ENCODE results near the gene NBAS.
A peak's percentile ranks its signal among the peaks of the same experiment; 100 is the strongest.
"Not testable (repeated sequence)": the region's sequence is repeated elsewhere in the genome, so short reads cannot be mapped to it uniquely, and the experiment has no call there.

The NBAS gene

DNA sequence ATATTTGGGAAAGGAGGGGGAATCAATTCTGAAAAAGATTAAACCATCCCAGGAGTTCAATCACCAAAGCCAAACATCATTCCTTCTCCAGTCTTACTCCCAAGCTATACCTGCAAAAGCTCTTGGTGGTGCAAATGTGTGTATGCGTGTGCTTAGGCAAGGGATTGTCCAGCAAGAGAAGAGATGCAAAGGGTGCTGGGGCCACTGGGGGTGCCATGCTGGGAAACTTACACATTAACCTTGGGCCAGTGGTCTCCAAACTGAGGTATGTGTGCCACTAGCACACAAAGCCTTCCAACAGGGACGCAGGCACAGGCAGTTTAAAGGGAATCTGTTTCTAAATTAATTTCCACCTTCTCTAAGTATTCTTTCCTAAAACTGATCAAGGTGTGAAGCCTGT, 307.9 kb downstream of the NBAS start:
- no peak for DNase-seq

DNA sequence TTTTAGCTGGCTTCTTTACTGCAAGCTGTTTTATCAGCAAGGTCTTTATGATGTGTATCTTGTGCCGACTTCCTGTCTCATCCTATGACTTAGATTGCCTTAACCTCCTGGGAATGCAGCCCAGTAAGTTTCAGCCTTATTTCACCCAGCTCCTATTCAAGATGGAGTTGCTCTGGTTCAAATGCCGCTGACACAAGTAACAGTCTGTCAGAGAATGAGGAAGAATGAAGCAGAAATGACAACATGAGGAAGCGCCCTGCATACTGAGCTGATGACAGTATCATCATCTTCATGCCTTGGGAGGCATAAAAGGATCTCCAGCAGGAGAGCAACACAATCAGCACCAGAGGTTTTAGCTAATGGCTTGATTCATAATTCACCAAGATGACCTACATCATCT, 309.4 kb downstream of the NBAS start:
- no peak for DNase-seq

DNA sequence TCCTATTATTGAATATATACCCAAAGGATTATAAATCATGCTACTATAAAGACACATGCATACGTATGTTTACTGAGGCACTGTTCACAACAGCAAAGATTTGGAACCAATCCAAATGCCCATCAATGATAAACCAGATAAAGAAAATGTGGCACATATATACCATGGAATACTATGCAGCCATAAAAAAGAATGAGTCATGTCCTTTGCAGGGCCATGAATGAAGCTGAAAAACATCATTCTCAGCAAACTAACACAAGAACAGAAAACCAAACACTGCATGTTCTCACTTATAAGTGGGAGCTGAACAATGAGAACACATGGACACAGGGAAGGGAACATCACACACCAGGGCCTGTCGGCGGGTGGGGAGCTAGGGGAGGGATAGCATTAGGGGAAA, 310.2 kb downstream of the NBAS start:
- DNase-seq = not testable (repeated sequence)

DNA sequence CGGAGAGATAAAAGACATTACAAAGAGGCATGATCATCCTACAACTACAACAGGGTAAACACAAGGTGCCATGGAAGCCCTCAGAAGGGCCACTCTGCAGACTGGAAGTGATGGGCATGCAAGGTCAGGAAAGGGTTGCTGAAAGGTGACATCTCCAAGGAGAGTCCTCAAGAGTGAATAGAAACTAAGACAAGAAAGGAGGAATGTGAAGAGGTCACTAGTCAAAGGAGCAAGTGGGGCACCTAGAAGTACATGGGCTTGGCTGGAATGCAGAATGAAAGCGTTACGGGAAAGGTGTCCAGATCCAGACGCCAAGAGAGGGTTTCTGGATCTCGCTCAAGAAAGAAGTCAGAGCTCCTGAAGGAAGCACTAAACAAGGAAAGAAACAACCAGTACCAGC, 314.3 kb downstream of the NBAS start:
- DNase-seq = no peak

DNA sequence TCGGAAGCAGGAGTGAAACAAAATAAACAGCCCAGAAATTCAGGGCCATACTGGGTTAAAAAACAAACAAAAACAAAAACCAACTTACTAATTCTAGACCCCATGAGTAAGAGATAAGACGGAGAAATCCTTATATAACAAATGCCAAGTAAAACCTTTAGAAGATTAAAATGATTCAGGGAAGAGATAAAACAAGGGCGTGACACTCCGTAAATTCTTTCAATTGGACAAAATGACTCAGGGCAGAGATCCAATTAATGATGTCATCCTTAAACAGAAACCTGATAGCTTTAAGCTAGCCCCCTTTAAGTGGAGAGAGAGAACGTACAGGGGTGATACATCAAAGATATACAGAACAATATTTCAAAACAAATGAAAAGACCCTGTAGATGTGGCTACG, 317.4 kb downstream of the NBAS start:
- DNase-seq = no peak

DNA sequence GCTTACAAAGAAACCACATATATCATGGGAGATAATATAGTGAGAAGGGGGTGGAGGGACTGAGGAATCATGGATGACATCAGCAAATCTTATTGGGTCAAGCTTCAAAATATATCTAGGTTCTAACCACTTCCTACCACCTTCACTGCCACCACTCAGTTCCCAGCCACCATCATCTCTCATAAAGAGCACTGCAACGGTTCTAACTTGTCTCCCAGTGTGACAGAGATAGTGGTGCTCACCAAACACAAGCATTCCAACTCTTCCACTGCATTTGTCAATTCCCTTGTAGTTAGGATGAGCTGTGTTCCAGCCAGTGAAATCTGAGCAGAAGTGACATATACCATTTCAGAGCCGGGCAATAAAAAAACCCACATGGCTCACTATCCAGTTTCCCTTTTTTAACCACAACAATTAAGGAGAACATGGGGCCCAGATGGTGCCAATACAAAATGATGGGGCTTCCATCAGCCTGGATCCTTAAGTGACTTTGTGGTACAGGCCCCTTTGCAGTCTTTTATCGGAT, 318.1 kb downstream of the NBAS start:
- peak; percentile 34 for DNase-seq

DNA sequence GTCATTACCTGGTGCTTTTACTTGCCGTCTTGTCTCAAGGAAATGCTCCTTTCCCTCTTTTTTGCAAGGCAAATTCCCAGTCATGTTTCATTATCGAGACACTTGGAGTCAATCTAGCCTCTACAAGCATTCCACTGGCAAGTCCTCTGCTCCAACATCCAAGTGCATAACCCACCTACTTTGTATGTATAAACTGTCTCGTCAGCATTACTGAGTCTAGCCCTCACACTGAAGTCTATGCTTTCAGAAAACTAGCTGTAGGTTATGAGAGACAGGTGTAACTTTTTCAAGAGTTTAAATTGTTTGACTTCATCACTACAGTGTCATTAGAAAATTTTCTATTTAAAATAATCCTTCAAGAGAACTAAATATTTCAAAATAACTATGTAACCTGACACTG, 319.2 kb downstream of the NBAS start:
- no peak for DNase-seq

DNA sequence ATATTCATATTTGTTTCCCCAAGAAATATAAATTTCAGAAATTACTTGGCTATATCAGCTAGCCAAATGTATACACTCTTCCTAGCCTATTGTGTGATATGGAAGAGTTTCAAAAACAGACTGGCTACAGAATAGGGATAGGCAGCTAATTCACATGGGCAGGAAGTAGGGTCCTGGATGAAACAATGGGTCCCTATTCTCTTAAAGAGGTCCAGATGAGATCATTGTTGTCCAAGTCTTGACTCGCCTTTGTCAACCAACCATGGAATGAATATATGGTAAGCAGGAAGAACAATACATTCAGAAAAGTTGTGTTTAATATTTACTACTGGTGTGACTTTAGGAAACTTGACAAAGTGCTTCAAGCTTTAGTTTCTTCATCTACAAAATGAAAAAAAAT, 319.9 kb downstream of the NBAS start:
- DNase-seq = no peak

DNA sequence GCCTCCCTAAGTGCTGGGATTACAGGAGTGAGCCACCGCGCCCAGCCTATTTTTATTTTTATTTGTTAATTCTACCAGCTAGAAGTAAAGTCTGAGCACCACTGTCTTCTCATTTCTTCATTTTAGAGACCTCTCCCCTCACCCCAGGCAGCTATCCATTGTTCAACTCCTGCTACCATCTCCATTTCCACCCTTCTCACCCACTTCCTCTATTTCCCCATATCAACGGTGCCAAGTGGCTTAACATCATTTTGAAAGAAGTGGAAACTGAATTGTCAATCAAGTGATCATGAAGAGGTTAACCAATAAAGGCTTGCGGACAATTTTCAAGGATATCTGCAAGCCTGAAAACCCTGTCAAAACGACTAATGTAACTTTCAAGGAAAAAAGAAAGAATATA, 323.1 kb downstream of the NBAS start:
- peak; percentile 12 for DNase-seq

DNA sequence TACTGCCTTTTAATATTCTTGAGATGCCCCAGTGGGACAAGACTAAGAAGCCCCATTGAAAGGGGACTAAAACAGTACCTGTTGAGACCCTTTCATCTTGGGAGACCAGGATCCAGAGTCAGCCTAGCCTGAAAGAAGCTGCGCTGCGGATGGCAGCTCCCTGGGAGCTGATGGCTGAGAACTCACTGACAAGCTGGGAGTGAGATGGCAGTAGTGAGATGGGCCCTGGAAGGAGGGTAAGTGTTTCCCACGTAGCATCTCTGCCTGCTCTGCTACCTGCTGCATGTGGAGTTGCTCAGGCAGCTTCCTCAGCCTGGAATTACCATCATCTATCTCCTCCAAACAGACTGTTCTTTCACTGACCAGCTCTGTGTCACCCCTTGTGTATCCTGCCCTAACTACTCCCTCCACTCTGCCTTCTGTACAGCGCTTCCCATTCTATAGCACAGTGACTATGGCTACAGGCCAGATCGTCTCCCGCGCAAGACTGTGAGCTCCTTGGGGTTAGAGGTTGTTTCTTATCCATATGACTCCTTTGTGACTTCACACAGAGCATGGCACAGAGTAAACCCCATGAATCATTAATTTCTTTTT, 330.4 kb downstream of the NBAS start:
- DNase-seq = no peak

DNA sequence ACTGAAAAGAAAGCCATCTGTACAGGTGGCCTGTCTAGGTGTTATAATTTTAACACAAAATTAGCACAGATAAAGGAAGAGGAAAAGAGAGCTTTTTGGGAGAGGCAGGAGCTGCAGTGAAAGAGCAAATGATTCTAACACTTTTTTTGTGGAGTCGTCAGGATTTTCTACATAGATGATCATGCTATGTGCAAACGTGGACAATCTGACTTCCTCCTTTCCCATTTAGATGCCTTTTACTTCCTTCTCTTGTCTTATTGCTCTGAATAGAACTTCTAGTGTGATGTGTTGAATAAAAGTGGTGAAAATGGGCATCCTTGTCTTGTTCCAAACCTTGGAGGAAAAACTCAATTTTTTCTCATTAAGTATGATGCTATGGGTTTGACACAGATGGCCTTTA, 334.5 kb downstream of the NBAS start:
- DNase-seq = no peak

DNA sequence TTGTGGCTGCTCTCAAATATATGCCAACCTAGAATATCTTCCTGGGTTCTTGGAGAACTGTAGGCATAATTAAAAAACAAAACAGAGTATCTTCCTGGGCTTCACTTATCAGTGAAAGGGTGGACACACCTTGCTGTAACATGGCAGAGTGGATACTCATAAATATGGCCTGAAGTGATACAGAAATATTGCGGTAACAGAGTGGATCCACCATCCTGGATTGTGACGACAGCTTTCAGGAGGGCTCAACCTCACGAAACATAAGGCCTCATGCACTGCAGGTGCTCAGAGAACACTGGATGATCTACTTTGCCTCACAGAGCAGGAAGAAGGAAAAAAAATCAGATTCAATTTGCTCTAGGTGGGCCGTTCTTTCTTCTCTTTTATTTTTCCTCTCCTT, 336.0 kb downstream of the NBAS start:
- no peak for DNase-seq

DNA sequence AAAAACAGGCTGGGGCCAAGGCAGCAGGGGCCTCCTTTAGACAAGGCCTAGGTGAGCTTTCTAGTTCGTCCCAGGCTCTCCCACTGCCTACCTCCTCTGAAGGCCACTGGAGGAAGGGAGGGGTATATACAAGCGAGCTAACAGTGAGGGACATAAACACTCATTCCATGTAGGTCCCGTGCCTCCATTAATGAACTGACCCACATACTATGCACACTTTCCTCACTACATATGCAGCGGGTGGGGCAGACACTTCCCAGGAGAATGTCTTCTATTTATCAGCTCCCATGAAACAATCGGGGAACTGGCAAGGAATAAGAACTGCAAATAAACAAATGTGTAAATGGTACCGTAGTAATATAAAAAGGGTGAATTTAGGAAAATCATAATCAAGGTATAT, 336.5 kb downstream of the NBAS start:
- DNase-seq = no peak

DNA sequence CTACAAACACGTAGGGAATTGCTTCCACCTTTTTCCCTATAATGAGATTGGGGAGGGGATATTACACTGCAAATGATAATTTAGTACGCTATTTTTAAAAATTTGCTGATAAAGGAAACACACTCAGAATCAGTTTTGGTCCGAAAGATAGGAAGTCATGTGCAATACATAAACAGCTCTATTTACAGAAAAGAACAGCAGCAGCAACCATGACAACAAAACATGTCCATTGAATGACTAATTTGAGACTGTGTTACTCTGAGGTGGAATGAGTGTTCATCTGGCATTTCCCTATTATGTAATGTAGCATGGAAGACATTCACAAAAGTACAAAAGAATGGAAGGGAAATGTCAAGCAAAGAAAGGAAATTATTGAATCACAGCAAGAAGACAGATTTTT, 337.2 kb downstream of the NBAS start:
- no peak for DNase-seq

DNA sequence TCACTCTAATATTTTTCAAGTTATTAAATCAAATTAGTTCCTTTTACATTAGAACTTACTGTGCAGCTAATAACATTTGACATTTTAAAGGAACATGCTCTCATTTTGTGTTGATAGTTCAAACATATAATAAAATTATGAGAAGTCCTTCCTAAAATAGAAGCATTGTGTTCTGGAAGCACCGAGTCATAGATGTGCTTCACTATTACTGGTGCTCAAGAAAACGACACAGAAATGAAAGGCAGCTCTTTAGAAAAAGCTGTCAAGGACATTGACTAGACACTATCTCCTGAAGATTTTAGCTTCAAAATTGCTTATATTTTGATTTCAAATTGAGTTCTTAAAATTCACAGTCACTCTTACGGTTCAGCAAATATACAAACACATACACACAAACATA, 338.3 kb downstream of the NBAS start:
- no peak for DNase-seq

DNA sequence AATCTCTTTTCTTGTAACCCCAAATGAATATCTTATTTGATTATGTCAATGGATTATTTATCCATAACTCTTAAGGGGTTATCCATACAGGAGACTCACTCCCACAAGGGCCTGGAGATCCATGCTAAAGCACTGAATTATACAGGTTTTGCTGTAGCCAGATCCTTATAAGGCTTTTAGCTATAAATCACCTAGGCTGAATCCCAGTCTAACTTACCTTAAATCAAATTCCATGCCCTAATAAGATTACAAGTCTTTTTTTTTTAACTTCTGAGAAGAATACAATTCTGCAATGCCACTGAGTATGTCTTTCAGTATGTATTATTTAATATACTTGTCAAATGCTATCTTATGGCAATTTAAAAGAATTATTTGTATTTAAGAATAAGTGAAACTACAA, 340.5 kb downstream of the NBAS start:
- DNase-seq = no peak

DNA sequence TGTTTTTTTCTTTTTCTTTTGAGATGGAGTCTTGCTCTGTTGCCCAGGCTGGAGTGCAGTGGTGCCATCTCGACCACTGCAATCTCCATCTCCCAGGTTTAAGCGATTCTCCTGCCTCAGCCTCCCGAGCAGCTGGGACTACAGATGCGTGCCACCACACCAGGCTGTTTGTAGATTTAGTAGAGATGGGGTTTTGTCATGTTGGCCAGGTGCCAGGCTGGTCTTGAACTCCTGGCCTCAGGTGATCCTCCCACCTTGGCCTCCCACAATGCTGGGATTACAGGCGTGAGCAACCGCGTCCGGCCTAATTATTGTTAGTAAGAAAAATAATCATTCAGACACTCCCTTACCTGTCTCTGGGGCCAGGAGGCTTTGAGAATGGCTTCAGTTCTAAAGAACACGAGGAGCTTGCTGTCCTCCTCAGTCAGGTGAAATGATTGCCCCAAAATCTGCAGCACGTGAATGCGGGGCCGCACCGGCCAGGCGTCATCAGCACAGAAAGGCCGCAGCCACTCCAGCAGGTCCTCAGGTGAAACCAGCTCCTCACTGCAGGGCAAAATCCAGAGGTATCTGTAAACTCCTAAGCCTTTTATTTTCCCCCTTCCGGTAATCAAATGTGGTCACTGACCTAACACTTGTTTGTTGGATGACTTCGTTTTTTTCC, 342.6 kb downstream of the NBAS start:
- no peak for DNase-seq

DNA sequence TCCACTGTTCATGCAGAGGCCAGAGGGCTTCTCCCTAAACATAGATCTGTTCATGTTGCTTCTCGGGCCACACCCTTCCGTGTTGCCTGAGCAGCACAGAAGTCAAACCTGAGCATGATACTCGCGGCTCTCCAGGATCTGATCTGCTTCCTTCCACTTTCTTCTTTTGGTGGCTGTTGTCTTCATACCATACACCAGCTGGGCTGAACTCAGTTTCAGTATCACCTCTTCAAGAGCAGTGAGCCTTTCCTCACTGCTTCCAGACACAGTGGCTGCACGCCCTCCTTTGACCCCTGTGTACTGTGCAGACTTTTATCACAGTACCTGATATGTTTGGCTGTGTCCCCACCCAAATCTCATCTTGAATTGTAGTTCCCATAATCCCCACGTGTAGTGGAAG, 348.9 kb downstream of the NBAS start:
- DNase-seq = no peak

DNA sequence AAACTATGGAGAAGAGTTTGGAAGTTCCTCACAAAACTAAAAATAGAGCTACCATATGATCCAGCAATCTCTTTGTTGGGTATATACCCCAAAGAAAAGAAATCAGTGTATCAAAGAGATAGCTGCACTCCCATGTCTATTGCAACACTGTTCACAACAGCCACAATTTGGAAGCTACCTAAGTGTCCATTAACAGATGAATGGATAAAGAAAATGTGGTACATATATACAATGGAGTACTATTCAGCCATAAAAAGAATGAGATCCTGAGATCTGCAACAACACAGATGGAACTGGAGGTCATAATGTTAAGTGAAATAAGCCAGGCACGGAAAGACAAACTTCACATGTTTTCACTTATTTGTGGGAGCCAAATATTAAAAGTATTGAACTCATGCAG, 350.6 kb downstream of the NBAS start:
- not testable (repeated sequence) for DNase-seq

DNA sequence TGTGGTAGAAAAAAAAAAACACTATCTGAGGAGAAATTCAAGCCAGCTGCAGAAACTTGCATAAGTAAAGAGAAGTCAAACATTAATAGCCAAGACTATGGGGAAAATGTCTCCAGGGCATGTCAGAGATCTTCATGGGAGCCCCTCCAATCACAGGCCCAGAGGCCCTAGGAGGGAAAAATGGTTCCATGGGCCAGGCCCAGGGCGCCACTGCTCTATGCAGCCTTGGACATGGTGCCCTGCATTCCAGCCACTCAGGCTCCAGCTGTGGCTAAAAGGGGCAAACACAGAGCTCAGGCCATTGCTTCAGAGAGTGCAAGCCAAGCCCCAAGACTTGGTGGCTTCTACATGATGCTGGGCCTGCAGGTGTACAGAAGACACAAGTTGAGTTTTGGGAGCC, 354.7 kb downstream of the NBAS start:
- DNase-seq = no peak

DNA sequence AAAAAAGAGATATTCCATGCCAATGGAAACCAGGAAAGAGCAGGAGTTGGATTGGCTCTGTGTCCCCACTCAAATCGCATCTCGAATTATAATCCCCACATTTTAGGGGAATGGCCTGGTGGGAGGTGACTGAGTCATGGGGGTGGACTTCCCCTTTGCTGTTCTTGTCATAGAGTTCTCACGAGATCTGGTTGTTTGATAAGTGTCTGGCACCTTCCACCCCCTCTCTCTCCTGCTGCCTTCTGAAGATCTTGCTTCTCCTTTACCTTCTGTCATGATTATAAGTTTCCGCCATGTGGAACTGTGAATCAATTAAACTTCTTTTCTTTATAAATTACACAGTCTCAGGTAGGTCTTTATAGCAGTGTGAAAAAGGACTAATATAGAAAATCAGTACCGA, 355.6 kb downstream of the NBAS start:
- DNase-seq = no peak

DNA sequence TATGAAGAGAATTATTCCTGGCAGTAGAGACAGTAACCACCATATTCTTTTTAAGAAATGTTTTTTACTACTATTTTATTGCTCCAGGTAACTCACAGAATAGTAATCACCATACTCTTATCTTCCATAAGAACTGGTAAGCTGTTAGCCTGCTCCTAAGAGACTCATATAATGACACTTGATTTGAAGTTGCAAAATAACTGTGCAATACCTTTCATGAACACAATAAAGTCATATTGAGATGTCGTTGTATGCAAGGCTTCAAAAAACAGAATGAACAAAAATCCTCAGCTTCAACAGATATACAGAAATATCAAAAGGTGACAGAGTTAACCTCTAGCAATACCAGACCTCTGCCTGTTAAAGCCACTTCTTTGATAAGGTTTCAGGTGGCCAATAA, 360.1 kb downstream of the NBAS start:
- DNase-seq = no peak

DNA sequence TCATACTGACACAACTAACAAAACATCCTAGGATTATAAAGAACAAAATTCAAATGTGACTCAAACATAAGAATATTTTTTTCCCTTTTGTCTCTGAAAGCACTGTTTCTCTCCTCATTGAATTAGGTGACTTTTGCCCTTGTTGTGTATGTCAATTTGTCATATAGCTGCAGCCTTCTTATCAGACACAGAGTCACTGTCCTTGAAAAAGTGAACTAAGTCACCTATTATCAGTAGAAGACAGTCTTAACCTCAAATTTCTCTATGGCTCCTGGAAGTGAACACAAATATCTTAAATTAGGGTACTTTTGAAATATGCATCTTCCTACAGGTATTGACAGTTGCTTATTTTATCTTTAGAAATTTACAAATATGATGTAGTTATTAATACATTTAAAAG, 360.6 kb downstream of the NBAS start:
- no peak for DNase-seq

DNA sequence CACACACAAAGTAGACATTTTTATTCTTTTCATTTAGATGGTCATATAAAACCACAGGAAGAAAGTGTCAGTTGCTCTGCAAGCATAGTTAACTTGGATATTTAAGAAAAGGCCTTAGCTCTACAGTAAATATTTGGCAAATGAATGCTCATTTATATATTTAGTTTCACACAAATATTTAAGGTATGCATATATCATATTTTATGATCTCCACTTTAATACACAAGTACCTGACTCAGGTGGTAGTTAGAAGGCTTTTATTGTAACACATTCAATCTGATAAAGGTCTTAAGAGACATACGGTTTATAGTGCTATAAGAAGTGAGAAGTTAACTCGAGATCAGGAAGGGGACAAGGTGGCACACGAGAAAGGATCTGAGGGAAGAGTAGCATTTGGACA, 363.1 kb downstream of the NBAS start:
- DNase-seq = no peak

DNA sequence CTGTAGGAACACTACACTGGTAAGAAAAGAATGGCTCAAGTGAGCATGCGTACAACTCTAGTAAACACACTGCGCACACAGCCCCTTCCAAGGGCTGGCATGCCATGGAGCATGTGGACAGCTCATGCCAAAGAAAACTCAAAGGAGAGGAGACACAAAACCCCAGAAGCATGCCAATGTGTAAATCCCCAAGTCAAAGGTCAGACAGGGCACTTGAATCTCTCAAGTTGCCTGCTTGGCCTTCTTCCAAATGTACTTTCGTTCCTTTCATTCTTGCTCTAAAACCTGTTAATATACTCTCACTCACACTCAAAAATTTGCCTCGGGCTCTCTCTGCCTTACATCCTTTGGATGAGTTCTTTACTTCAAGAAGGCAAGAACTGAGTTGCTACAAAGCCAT, 365.3 kb downstream of the NBAS start:
- no peak for DNase-seq

All from GDM1 (cell line).